DND-41 (cell line): ENCODE data around the gene KEAP1.

Source experiments
- ATAC-seq: fragments of 200-7000 bp; cut with Tn5 transposase; 3 replicates; pipeline ENCODE4 v1.9.1; 2021; ENCODE audit warnings: low read depth; ENCODE audit not compliant: insufficient read depth
- DNase-seq: peaks from one replicate; pipeline ENCODE4 v3.0.0-alpha.2; 2020
- H2AFZ ChIP-seq: 2 replicates; pipeline ENCODE4 v1.6.0; 2012; ENCODE audit warnings: low read depth, low read length
- H3K27ac ChIP-seq: 2 replicates; pipeline ENCODE4 v1.5.1; 2012; ENCODE audit warnings: low read length, inconsistent platforms
- H3K27me3 ChIP-seq: fragments of 200-600 bp; sonication (generic); 2 replicates; pipeline ENCODE4 v1.6.0; 2012; ENCODE audit warnings: low read length, mild to moderate bottlenecking, inconsistent platforms; ENCODE audit not compliant: insufficient read depth, poor library complexity
- H3K36me3 ChIP-seq: 2 replicates; pipeline ENCODE4 v1.5.1; 2012; ENCODE audit warnings: low read length, inconsistent platforms; ENCODE audit not compliant: insufficient read depth
- H3K4me1 ChIP-seq: 2 replicates; pipeline ENCODE4 v1.5.1; 2012; ENCODE audit warnings: mild to moderate bottlenecking, low read length; ENCODE audit not compliant: insufficient read depth
- H3K4me2 ChIP-seq: 2 replicates; pipeline ENCODE4 v1.6.0; 2012; ENCODE audit warnings: mild to moderate bottlenecking, moderate library complexity, low read length, inconsistent platforms; ENCODE audit not compliant: insufficient read depth
- H3K4me3 ChIP-seq, 2 experiments: fragments of 200-600 bp in 1 of 2; shearing (Covaris generic) in 1 of 2; 2 replicates each; pipeline ENCODE4 v1.5.1; 2012 to 2016; ENCODE audit warnings: inconsistent platforms in 2 of 2, low read length in 2 of 2, mild to moderate bottlenecking in 2 of 2, low read depth in 1 of 2, moderate library complexity in 1 of 2
- H3K79me2 ChIP-seq: 2 replicates; pipeline ENCODE4 v1.6.0; 2012; ENCODE audit warnings: low read length, inconsistent platforms; ENCODE audit not compliant: insufficient read depth
- H3K9ac ChIP-seq: 2 replicates; pipeline ENCODE4 v1.6.0; 2012; ENCODE audit warnings: low read depth, mild to moderate bottlenecking, inconsistent platforms, low read length, moderate library complexity
- H3K9me3 ChIP-seq: 2 replicates; pipeline ENCODE4 v1.5.1; 2012; ENCODE audit warnings: low read length, moderate library complexity, mild to moderate bottlenecking, inconsistent platforms; ENCODE audit not compliant: insufficient read depth, severe bottlenecking
- H4K20me1 ChIP-seq: 2 replicates; pipeline ENCODE4 v1.6.0; 2012; ENCODE audit warnings: low read length; ENCODE audit not compliant: insufficient read depth
- CTCF ChIP-seq: IDR thresholded peaks from 2 replicates; pipeline ENCODE4 v1.5.1; 2012; ENCODE audit warnings: borderline replicate concordance, low read length, moderate library complexity, mild to moderate bottlenecking; ENCODE audit not compliant: poor library complexity, severe bottlenecking; ENCODE audit errors: extremely low read depth
- EZH2 ChIP-seq: IDR thresholded peaks from 3 replicates; pipeline ENCODE4 v1.6.1; 2012; ENCODE audit warnings: borderline replicate concordance, low read depth, mild to moderate bottlenecking, moderate library complexity, low read length, inconsistent platforms; ENCODE audit not compliant: severe bottlenecking

Gene KEAP1

GRCh38 chr19:10550336-10550735, 47.2 kb upstream of the KEAP1 start:
- TF ChIP-seq EZH2 (no peak), CTCF (no peak)
- Histone ChIP-seq H3K4me1 (peaks cover 58% of the 10 kb centered on the region), H3K27me3 (no peaks in the 10 kb centered on the region), H3K27ac (no peak overlapping the region), H2AFZ (no peak overlapping the region), H3K4me3 (no peak overlapping the region), H3K79me2 (peaks cover 46% of the 10 kb centered on the region), H3K36me3 (peaks cover 73% of the 10 kb centered on the region), H4K20me1 (peaks cover 10% of the 10 kb centered on the region), H3K9me3 (no peaks in the 10 kb centered on the region), H3K4me2 (no peak overlapping the region), H3K9ac (no peak overlapping the region)
- DNase-seq (no peak), ATAC-seq (no peak)

GRCh38 chr19:10549733-10550132, 46.6 kb upstream of the KEAP1 start:
- H3K27ac ChIP-seq = no peak overlapping the region
- no peak overlapping the region for H3K4me3 ChIP-seq
- H2AFZ ChIP-seq = no peak overlapping the region
- no peaks in the 10 kb centered on the region for H3K27me3 ChIP-seq
- DNase-seq (no peak), ATAC-seq (no peak)
- H3K79me2 ChIP-seq = peaks cover 52% of the 10 kb centered on the region
- TF ChIP-seq CTCF (no peak), EZH2 (no peak)
- no peak overlapping the region for H3K9ac ChIP-seq
- H3K4me1 ChIP-seq = peaks cover 58% of the 10 kb centered on the region
- H3K9me3 ChIP-seq = no peaks in the 10 kb centered on the region
- H3K36me3 ChIP-seq = peaks cover 71% of the 10 kb centered on the region
- peaks cover 14% of the 10 kb centered on the region for H4K20me1 ChIP-seq
- H3K4me2 ChIP-seq = no peak overlapping the region

GRCh38 chr19:10548746-10549276, 45.7 kb upstream of the KEAP1 start:
- Histone ChIP-seq H3K36me3 (peaks cover 70% of the 10 kb centered on the region), H3K27ac (no peak overlapping the region), H3K4me2 (no peak overlapping the region), H3K9me3 (no peaks in the 10 kb centered on the region), H2AFZ (no peak overlapping the region), H3K79me2 (peaks cover 61% of the 10 kb centered on the region), H3K27me3 (no peaks in the 10 kb centered on the region), H3K4me1 (peaks cover 55% of the 10 kb centered on the region), H3K9ac (no peak overlapping the region), H3K4me3 (no peak overlapping the region), H4K20me1 (peaks cover 18% of the 10 kb centered on the region)
- ATAC-seq (no peak), DNase-seq (no peak)
- no peak for TF ChIP-seq CTCF
- no peak for TF ChIP-seq EZH2

- H3K9me3 ChIP-seq = no peaks in the 10 kb centered on the region
- TF ChIP-seq CTCF = no peak
- TF ChIP-seq EZH2 = no peak
- H4K20me1 ChIP-seq = peaks cover 8% of the 10 kb centered on the region; the same call in 1 of the 2 replicates
- no peak for ATAC-seq
- peaks cover 55% of the 10 kb centered on the region for H3K36me3 ChIP-seq
- H3K4me3 ChIP-seq = no peak overlapping the region
- no peak overlapping the region for H2AFZ ChIP-seq
- peaks cover 57% of the 10 kb centered on the region for H3K79me2 ChIP-seq
- no peak overlapping the region for H3K27ac ChIP-seq
- DNase-seq = no peak
- no peaks in the 10 kb centered on the region for H3K27me3 ChIP-seq
- no peak overlapping the region for H3K4me2 ChIP-seq
- peaks cover 41% of the 10 kb centered on the region for H3K4me1 ChIP-seq
- H3K9ac ChIP-seq = no peak overlapping the region
These were observed 43.7 kb upstream of the KEAP1 start for GRCh38 chr19:10546817-10547216.
